Measurements from ENCODE around the gene CCDC110.

DNA sequence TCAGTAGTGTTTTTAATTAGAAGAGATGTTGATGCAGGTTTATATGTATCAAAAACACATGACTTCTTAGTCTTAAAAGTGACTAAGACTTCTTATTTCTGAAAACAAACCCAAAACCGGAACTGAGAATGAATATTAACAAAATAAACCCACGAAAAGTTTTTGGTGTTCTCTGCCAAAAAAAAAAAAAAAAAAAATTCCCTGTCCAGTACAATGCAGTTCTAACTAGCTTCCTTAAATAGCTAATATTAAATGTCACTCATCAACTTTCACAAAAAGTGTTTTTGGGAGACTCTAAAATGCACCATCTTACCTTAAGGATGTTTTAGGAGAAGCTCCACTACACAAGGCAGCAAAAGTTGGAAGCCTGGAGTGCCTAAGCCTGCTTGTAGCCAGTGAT lies 72.9 kb downstream of the CCDC110 start:
- no peak for TF ChIP-seq CTCF (IDR thresholded peaks at IDR 0.05)
- no peak for TF ChIP-seq POLR2AphosphoS5 (IDR thresholded peaks at IDR 0.05)
- no peak for TF ChIP-seq POLR2A (IDR thresholded peaks at IDR 0.05)
- no peak for TF ChIP-seq EP300 (IDR thresholded peaks at IDR 0.05)

Data from gastroesophageal sphincter (tissue), 3 donors.